GM18508 (cell line): ENCODE results near the gene RALGPS1.

Experiments
- ATAC-seq: cut with Tn5 transposase; IDR thresholded peaks from one replicate; pipeline ENCODE4 v1.9.1; 2021; ENCODE audit warnings: moderate number of reproducible peaks; ENCODE audit not compliant: insufficient read depth, unreplicated experiment

Gene RALGPS1

GRCh38 chr9:126914458-126915280, at the start of gene RALGPS1:
Gene RALGPS1 (plus strand): TSS chr9:126914782. CDS start chr9:126962290, 47,508 bp downstream.
- ATAC-seq: peak; percentile 82

GRCh38 chr9:126869368-126869767, 45.2 kb upstream of the RALGPS1 start:
- ATAC-seq: no peak

- ATAC-seq: no peak
These were observed 42.1 kb upstream of the RALGPS1 start for GRCh38 chr9:126872516-126872915.

DNA sequence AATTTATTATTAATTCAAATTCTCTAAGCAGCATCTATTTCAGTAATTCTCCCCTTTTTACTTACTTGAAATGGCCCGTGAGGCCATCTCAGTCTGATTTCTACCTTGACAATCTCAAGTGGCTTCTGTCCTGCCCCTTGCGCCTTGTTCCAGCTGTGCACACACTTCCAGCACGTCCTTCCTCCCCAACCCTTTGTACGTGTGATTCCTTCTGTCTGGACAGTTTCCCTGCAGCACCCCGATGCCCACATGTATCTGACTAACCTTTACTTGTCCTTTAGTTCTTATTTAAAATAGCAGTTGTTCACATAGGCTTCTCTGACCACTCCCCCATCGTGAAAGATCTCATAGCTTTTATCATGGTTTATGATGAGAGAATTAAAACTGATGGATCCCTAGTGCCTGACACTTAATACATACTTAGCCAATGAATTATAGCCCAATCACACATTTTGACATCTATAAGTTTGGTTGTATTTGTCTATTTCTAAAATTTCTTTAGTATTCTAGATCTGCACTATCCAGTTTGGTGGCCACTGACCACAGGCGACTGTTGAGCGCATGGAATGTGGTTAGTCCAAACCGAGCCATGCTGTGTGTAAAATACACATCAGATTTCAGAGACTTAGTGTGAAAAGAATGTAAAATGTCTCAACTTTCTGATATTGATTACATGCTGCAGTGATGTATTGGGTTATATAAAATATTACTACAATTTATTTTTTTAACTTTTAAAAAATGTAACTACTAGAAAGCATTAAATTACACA, 39.9 kb upstream of the RALGPS1 start:
- ATAC-seq: no peak

DNA sequence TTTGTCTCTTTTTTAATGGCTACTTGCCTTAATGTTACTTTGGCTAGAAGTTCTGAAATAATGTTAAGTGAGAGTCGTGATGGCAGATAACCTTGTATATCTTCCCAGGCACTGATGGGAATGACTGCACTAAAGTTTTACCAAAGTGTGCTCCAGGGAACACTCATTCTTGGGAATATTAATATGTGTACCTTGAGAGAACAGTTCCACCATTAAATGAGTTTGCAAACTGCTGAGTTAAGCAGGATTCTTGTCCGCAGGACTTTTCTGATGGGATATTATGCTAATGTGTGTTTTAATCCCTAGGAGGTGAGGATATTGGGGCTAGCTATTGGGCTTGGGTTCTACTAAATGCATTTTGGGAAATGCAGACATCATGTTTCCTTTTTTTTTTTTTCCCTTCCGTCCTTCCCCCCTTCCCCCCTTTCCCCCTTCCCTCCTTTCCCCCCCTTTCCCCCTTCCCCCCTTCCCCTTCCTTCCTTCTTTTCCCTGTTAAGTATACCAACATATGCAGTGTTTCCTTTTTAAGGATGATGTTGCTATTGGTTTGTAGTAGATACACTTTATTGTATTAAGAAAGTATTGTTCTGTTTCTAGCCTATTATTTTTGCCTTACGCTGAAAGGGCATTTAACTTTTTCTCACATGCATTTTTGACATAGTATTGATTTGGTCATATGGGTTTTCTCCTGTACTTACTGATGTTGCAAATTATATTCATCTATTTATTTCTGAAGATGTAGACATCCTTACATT, 38.6 kb upstream of the RALGPS1 start:
- no peak for ATAC-seq

- ATAC-seq: no peak
These were observed 38.1 kb upstream of the RALGPS1 start for GRCh38 chr9:126876531-126876930.

DNA sequence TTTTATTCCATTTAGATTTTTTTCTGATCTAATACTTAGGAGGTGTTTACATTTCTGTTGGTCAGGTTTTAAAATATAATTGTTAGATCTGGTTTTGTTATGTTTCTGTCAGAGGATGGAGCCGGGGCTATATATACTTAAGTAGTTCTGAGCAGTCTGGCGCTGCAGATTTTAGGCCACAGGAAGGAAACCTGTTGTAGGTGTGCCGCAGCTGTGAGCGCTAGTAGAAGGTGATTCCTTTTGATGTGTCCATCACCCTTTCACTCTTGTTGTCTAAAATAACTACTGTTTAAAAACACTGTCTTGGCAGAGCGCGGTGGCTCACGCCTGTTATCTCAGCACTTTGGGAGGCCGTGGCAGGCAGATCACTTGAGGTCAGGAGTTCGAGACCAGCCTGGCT, 37.2 kb upstream of the RALGPS1 start:
- no peak for ATAC-seq

DNA sequence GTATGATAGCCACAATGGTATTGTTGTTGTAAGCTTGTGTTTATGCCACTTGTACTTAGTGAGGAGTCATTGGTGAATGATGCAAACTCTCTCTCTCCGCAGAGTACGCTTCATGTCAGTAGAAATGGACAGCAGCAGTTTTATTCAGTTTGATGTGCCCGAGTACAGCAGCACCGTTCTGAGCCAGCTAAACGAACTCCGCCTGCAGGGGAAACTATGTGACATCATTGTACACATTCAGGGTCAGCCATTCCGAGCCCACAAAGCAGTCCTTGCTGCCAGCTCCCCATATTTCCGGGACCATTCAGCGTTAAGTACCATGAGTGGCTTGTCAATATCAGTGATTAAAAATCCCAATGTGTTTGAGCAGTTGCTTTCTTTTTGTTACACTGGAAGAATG, 35.3 kb upstream of the RALGPS1 start:
- no peak for ATAC-seq

GRCh38 chr9:126880226-126880946, 34.2 kb upstream of the RALGPS1 start:
- no peak for ATAC-seq

GRCh38 chr9:126880947-126881332, 33.6 kb upstream of the RALGPS1 start:
- no peak for ATAC-seq

GRCh38 chr9:126882746-126883145, 31.8 kb upstream of the RALGPS1 start:
- no peak for ATAC-seq

GRCh38 chr9:126883636-126884035, 30.9 kb upstream of the RALGPS1 start:
- no peak for ATAC-seq

DNA sequence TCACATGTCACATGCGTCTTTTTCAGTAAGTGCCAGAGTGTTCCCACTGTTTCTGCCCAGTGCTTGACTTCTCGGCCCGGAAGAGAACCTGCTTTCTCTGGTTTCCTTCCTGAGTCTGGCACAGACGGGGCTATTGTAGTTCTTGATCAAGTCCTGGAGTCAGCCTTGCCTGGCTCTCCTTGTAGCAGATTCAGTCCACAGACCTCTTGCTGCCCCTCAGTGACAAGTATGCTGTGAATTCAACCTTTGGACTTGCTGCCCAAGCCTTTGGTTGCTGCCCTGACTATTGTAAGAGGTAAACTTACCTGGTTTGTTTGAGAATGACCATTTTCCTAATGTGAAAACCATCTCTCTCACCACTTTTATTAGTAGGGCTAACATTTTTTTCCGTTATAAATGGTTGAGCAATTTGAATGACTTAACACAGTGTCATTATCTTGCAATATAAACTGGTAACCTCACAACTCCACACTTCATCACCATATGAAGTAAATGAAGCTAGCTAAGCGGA, 29.4 kb upstream of the RALGPS1 start:
- no peak for ATAC-seq

- ATAC-seq: no peak
These were observed 28.4 kb upstream of the RALGPS1 start for GRCh38 chr9:126886034-126886822.

DNA sequence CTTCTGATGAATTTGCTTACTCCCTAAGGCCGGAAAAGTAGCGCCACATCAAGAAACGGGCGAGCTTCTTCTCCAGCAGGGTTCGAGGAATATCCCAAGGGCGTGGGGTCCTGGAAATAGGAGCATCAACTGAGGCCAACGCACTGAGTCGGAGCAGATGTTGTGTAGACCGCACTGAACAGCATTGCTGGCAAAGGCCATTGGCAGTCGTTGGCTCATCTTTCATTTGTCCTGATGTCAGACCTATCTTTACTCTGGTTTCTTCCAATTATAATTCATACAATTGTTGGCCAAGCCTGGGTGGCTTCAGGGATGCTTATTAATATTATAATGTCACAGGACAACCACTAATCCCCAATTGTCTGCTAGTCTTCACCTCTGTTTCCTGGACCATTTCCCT, 27.7 kb upstream of the RALGPS1 start:
- no peak for ATAC-seq

- ATAC-seq: no peak
These were observed 22.9 kb upstream of the RALGPS1 start for GRCh38 chr9:126891676-126892075.

DNA sequence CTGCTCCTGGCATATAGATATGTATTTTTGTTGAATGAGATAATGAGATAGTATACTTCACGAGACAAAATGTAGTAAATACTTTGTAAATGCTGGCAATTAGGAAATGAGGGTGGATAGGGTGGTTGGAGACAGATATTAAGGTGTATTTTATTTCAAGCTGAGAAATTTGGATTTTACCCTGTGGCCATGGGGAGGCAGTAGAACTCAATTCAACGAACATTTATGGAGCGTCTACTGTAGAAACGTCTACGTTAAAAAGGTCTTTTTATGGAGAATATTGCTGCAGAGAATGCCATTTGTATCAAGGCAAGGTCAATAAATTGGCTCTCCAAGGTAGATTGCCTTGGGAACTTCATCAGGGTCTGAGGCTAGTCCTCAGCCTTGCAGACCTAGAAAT, 21.5 kb upstream of the RALGPS1 start:
- ATAC-seq: no peak

- no peak for ATAC-seq
These were observed 20.5 kb upstream of the RALGPS1 start for GRCh38 chr9:126894052-126894603.

- no peak for ATAC-seq
These were observed 12.4 kb upstream of the RALGPS1 start for GRCh38 chr9:126902210-126902609.
